Spleen (tissue), 11 donors: Measurements from ENCODE around the gene CASS4. TPM values are rescaled to one million over a fixed set of nuclear protein-coding genes. Genes with fewer than 3 reads are reported as not detected.
A peak's percentile ranks its signal among the peaks of the same experiment; 100 is the strongest.

Experiments
- DNase-seq: peaks from one replicate; pipeline ENCODE4 v3.0.0-alpha.2; 2020
- H3K27ac ChIP-seq, 8 donors: fragments of 200-600 bp; sonication (generic) in 7 of 8; 1 replicate in 4 of 8; 2 replicates in 4 of 8; pipeline versions ENCODE4 v1.5.0 to v1.8.0; 2016 to 2021; ENCODE audit warnings: inconsistent platforms in 4 of 8, mild to moderate bottlenecking in 4 of 8, moderate library complexity in 1 of 8
- H3K27me3 ChIP-seq, 7 donors: fragments of 200-600 bp; sonication (generic) in 6 of 7; replicated peaks in 1 of 7; 1 replicate in 4 of 7; 2 replicates in 3 of 7; pipeline versions ENCODE4 v1.5.0 to v1.8.0; 2016 to 2021; ENCODE audit warnings: inconsistent platforms in 3 of 7, mild to moderate bottlenecking in 1 of 7
- H3K36me3 ChIP-seq, 6 donors: fragments of 200-600 bp; sonication (generic) in 5 of 6; 1 replicate in 4 of 6; 2 replicates in 2 of 6; pipeline versions ENCODE4 v1.5.0 to v1.8.0; 2016 to 2021; ENCODE audit warnings: inconsistent platforms in 2 of 6
- H3K4me1 ChIP-seq, 6 donors: fragments of 200-600 bp; sonication (generic) in 5 of 6; 1 replicate in 3 of 6; 2 replicates in 3 of 6; pipeline versions ENCODE4 v1.5.0 to v1.8.0; 2016 to 2021; ENCODE audit warnings: inconsistent platforms in 3 of 6
- H3K4me3 ChIP-seq, 8 donors: fragments of 200-600 bp; sonication (generic) in 7 of 8; 1 replicate in 4 of 8; 2 replicates in 4 of 8; pipeline versions ENCODE4 v1.5.0 to v1.8.0; 2016 to 2021; ENCODE audit warnings: inconsistent platforms in 4 of 8, mild to moderate bottlenecking in 4 of 8, moderate library complexity in 2 of 8
- H3K9me3 ChIP-seq, 8 donors: fragments of 200-600 bp; sonication (generic) in 7 of 8; 1 replicate in 4 of 8; 2 replicates in 4 of 8; pipeline versions ENCODE4 v1.5.0 to v1.8.0; 2016 to 2021; ENCODE audit warnings: inconsistent platforms in 4 of 8
- CTCF ChIP-seq, 11 experiments: fragments of 200-600 bp in 7 of 11; fragments of 450-650 bp in 4 of 11; sonication (generic) in 4 of 11; IDR thresholded peaks in 8 of 11; conservative IDR thresholded peaks in 3 of 11; 1 replicate in 7 of 11; 2 replicates in 4 of 11; pipeline versions ENCODE4 v1.4.0 to v1.8.0; 2016 to 2021; ENCODE audit warnings: antibody characterized with exemption in 11 of 11, inconsistent platforms in 4 of 11, mild to moderate bottlenecking in 1 of 11
- POLR2A ChIP-seq, 3 donors: fragments of 450-650 bp; IDR thresholded peaks; one replicate each; pipeline ENCODE4 v1.5.1; 2017; ENCODE audit warnings: antibody characterized with exemption in 3 of 3, mild to moderate bottlenecking in 1 of 3
- POLR2AphosphoS5 ChIP-seq, 3 donors: sonication (generic); formaldehyde crosslinking; IDR thresholded peaks; one replicate each; pipeline ENCODE4 v1.5.1; 2017; ENCODE audit warnings: antibody characterized with exemption in 3 of 3
- WGBS, 5 donors: extraction: QIAGEN DNeasy Blood & Tissue Kit in 3 of 5; methylation state at CpG; one replicate each; pipeline versions ENCODE4 v1.1.5 to v1.1.7; 2013 to 2018; 5-methylcytosine and 5-hydroxymethylcytosine counted together
- intact Hi-C: fragments of 100-400 bp; cut with DNase I; formaldehyde crosslinking; loops from one replicate; pipeline ENCODE4 v1.15.0; 2023; ENCODE audit warnings: low total_unique reads
- polyA plus RNA-seq, 3 donors: library from polyadenylated mRNA; stranded (reverse); fragments of 200-250 nt; gene quantifications; one replicate each; pipeline ENCODE4 v1.2.1, GENCODE V29; 2013
- total RNA-seq, 7 donors: library from RNA; depleted of rRNA in 3 of 7; stranded (reverse); fragments of >200 nt in 3 of 7; fragmentation: NEBNext Ultra II Directional in 4 of 7; extraction: Animal tissue kit (Norgen Biotek cat#: 25700) in 4 of 7; gene quantifications; one replicate each; pipeline versions ENCODE4 v1.1.0 to v1.2.1, GENCODE V29; 2016 to 2021
- donor health status: healthy with polysubstance abuse.
- donor health status: DM: no; HTN: no; CAD: no; lungs with moderate emphysema.
- donor health status: DM: no; HTN: no; CAD: no.
- donor health status: Bipolar disorder and iron deficiency.
- donor health status: healthy.
- donor health status: DM: no; HTN: no; CAD: no.
- donor health status: DM: yes; HTN: yes; CAD: no.

CASS4 gene
- total and polyA plus RNA-seq, 10 donors, result 1.2 to 15.5 (median 11.1) TPM

- no peaks in the 10 kb centered on the region for H3K27me3 ChIP-seq
- no peaks in the 10 kb centered on the region for H3K36me3 ChIP-seq
- H3K4me3 ChIP-seq, result no peak overlapping the region
- no peaks in the 10 kb centered on the region for H3K9me3 ChIP-seq
- intact Hi-C loops, result no loop called here
- H3K27ac ChIP-seq, result peak overlapping the region in 1 of 8 donors; percentile 28
- DNase-seq, result no peak
- H3K4me1 ChIP-seq, result peaks cover 8 to 97% (median 61%) of the 10 kb centered on the region in 6 donors
- no peak for TF ChIP-seq POLR2A (IDR thresholded peaks at IDR 0.05)
- TF ChIP-seq POLR2AphosphoS5 (IDR thresholded peaks at IDR 0.05), result no peak
- no peak for TF ChIP-seq CTCF (IDR thresholded peaks at IDR 0.05 in 8 of 11, conservative IDR thresholded peaks at IDR 0.05 in 3 of 11)
- 72 to 92% (median 84%) methylated on average over 1 of the region's 1 CpG for WGBS, 5 donors
Observed at GRCh38 chr20:56424931-56425330, 12.9 kb downstream of the CASS4 start.

GRCh38 chr20:56426026-56426425 lies 14.0 kb downstream of the CASS4 start:
- TF ChIP-seq POLR2A (IDR thresholded peaks at IDR 0.05) (no peak), CTCF (IDR thresholded peaks at IDR 0.05 in 8 of 11, conservative IDR thresholded peaks at IDR 0.05 in 3 of 11) (no peak), POLR2AphosphoS5 (IDR thresholded peaks at IDR 0.05) (no peak)
- Histone ChIP-seq H3K27ac (no peak overlapping the region), H3K4me1 (peaks cover 16 to 97% (median 62%) of the 10 kb centered on the region in 6 donors), H3K4me3 (no peak overlapping the region), H3K27me3 (no peaks in the 10 kb centered on the region), H3K9me3 (no peaks in the 10 kb centered on the region), H3K36me3 (no peaks in the 10 kb centered on the region)
- intact Hi-C loops, result no loop called here
- WGBS, 5 donors, result 93 to 97% (median 94%) methylated on average over 9 of the region's 9 CpGs
- no peak for DNase-seq

GRCh38 chr20:56426926-56427325 lies 14.9 kb downstream of the CASS4 start:
- intact Hi-C loops, result no loop called here
- peaks cover 12 to 97% (median 53%) of the 10 kb centered on the region in 6 donors for H3K4me1 ChIP-seq

GRCh38 chr20:56427797-56428196 lies 15.7 kb downstream of the CASS4 start:
- no peaks in the 10 kb centered on the region for H3K27me3 ChIP-seq
- H3K4me3 ChIP-seq, result peak overlapping the region in 1 of 8 donors; percentile 40
- DNase-seq, result no peak
- WGBS, 5 donors, result 73 to 88% (median 76%) methylated on average over 4 of the region's 4 CpGs
- peaks cover 10 to 89% (median 45%) of the 10 kb centered on the region in 6 donors for H3K4me1 ChIP-seq
- no peaks in the 10 kb centered on the region for H3K36me3 ChIP-seq
- intact Hi-C loops, result no loop called here
- peak overlapping the region in 5 of 8 donors; percentile 25 to 84 (median 71) for H3K27ac ChIP-seq
- TF ChIP-seq POLR2AphosphoS5 (IDR thresholded peaks at IDR 0.05) (no peak), CTCF (IDR thresholded peaks at IDR 0.05 in 8 of 11, conservative IDR thresholded peaks at IDR 0.05 in 3 of 11) (peak in 1 of 11 experiments; percentile 11), POLR2A (IDR thresholded peaks at IDR 0.05) (no peak)
- no peaks in the 10 kb centered on the region for H3K9me3 ChIP-seq

More at GRCh38 chr20:56426926-56427325, 14.9 kb downstream of the CASS4 start:
- H3K9me3 ChIP-seq, result no peaks in the 10 kb centered on the region
- peak overlapping the region in 2 of 8 donors; percentile 84 for H3K27ac ChIP-seq
- H3K36me3 ChIP-seq, result no peaks in the 10 kb centered on the region
- DNase-seq, result no peak
- H3K27me3 ChIP-seq, result no peaks in the 10 kb centered on the region
- H3K4me3 ChIP-seq, result no peak overlapping the region
- no peak for TF ChIP-seq POLR2AphosphoS5 (IDR thresholded peaks at IDR 0.05)
- no peak for TF ChIP-seq CTCF (IDR thresholded peaks at IDR 0.05 in 8 of 11, conservative IDR thresholded peaks at IDR 0.05 in 3 of 11)
- TF ChIP-seq POLR2A (IDR thresholded peaks at IDR 0.05), result no peak
